NCI-H82 treated with DMSO at 0.1 percent for 48 hours (cell line): Measurements from ENCODE around the gene SNAPIN.
"Not testable (repeated sequence)": the region's sequence is repeated elsewhere in the genome, so short reads cannot be mapped to it uniquely, and the experiment has no call there.

ENCODE experiments used
- DNase-seq: peaks from one replicate; lab custom pipeline; 2025; ENCODE audit not compliant: unreplicated experiment; lab: John Stamatoyannopoulos, UW

SNAPIN gene

GRCh38 chr1:153626904-153627714, 31.4 kb upstream of the SNAPIN start, which contains the start of gene S100A13:
Gene S100A13 (minus strand): TSS chr1:153627505. CDS start chr1:153626472, 1,033 bp downstream.
- DNase-seq, result peak; percentile 84

- no peak for DNase-seq
These were observed 30.5 kb upstream of the SNAPIN start, which contains the start of gene S100A1 for GRCh38 chr1:153627715-153628626. Gene S100A1 (plus strand): TSS chr1:153628434. CDS start chr1:153630522, 2,088 bp downstream.

GRCh38 chr1:153628638-153629342, 29.7 kb upstream of the SNAPIN start:
- no peak for DNase-seq

- no peak for DNase-seq
These were observed 29.2 kb upstream of the SNAPIN start for GRCh38 chr1:153629343-153629665.

- DNase-seq, result no peak
These were observed 28.5 kb upstream of the SNAPIN start for GRCh38 chr1:153629971-153630370.

GRCh38 chr1:153630384-153630783, 28.1 kb upstream of the SNAPIN start:
- no peak for DNase-seq

- DNase-seq, result no peak
These were observed 27.2 kb upstream of the SNAPIN start for GRCh38 chr1:153631047-153632022.

GRCh38 chr1:153633161-153633753, 25.2 kb upstream of the SNAPIN start:
- no peak for DNase-seq

- peak; percentile 94 for DNase-seq
These were observed 24.5 kb upstream of the SNAPIN start, which contains the start of gene CHTOP for GRCh38 chr1:153633754-153634665. Gene CHTOP (plus strand): TSS chr1:153634066. CDS start chr1:153636589, 2,523 bp downstream.

- DNase-seq, result no peak
These were observed 22.6 kb upstream of the SNAPIN start for GRCh38 chr1:153635872-153636271.

- no peak for DNase-seq
These were observed 22.2 kb upstream of the SNAPIN start for GRCh38 chr1:153636312-153636711.

- peak; percentile 51 for DNase-seq
These were observed 20.2 kb upstream of the SNAPIN start for GRCh38 chr1:153638261-153638660.

- no peak for DNase-seq
These were observed 19.2 kb upstream of the SNAPIN start for GRCh38 chr1:153639280-153639679.

- not testable (repeated sequence) for DNase-seq
These were observed 18.3 kb upstream of the SNAPIN start for GRCh38 chr1:153640213-153640612.

GRCh38 chr1:153640861-153641260, 17.6 kb upstream of the SNAPIN start:
- DNase-seq, result no peak

- DNase-seq, result no peak
These were observed 16.3 kb upstream of the SNAPIN start for GRCh38 chr1:153642161-153642560.

GRCh38 chr1:153643100-153643499, 15.4 kb upstream of the SNAPIN start:
- no peak for DNase-seq

GRCh38 chr1:153643816-153644215, 14.7 kb upstream of the SNAPIN start:
- no peak for DNase-seq
